ENCODE measurements around the gene TMEM200B.
"Not testable (repeated sequence)": the region's sequence is repeated elsewhere in the genome, so short reads cannot be mapped to it uniquely, and the experiment has no call there.

The TMEM200B gene

DNA sequence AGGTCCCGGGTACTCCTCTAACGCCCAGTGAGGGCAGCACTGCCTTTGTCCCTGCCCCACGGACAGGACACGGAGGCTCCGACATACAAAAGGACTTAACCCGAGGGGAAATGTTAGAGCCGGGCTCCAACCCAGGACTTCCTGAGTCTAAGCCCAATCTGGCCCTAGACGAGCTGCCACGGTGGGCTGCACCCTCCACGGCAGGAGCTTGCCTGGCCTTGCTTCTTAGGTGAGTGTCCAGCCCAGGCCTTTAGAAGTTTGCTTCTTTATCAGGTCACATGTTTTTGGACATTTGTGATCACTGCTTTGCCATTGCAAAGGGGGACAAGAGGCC lies 11.0 kb upstream of the TMEM200B start:
- DNase-seq (ENCODE audit: low read depth in 2 of 2): no peak

DNA sequence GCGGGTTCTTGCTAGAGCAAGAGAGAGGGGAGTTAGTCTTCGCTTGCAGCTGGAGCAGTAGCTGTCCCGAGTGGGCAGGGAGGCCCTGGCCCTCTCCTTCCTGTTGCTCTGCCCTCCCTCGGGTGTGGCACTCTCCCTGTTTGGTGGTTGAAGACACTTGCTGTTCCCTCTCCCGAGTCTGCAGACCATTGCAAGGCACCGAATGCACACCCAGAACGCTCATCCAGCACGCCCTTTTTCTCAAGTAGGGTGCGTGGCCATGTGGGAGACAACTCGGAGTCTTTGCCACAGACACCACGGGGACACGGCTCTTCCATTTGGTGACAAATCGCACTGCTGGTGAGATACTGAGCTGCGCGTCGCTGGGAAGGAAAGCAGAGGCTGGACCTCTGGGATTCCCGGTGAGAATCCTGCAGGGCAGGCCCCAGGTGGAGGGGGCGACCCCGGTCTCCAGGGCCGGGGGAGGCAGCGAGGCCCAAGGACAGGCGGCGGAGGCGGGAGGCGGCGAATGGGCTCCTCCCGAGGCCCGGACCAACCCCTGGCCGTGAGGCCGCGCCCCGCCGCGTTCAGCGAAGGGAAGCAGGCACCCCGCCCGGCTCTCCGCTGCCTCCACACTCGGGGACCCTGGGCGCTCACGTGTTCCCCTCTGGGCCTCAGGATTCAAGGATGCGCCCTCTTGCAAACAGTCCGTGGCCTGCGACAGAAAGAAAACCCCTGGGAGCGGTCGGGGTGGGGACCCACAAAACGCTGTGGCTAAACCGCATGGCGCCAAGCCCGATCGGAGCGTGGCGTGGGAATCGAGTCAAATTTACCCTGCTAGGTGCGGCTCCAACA lies 10.4 kb upstream of the TMEM200B start:
- DNase-seq (ENCODE audit: low read depth in 2 of 2): no peak

DNA sequence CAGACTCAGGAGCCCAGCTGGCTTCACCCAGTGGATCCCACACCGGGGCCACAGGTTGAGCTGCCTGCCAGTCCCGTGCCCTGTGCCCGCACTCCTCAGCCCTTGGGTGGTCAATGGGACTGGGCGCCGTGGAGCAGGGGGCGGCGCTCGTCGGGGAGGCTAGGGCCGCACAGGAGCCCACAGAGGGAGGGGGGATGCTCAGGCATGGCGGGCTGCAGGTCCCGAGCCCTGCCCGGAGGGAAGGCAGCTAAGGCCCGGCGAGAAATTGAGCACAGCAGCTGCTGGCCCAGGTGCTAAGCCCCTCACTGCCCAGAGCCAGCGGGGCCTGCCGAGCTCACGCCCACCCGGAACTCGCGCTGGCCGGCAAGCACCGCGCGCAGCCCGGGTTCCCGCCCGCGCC lies 7.4 kb upstream of the TMEM200B start:
- not testable (repeated sequence) for DNase-seq (ENCODE audit: low read depth in 2 of 2)

DNA sequence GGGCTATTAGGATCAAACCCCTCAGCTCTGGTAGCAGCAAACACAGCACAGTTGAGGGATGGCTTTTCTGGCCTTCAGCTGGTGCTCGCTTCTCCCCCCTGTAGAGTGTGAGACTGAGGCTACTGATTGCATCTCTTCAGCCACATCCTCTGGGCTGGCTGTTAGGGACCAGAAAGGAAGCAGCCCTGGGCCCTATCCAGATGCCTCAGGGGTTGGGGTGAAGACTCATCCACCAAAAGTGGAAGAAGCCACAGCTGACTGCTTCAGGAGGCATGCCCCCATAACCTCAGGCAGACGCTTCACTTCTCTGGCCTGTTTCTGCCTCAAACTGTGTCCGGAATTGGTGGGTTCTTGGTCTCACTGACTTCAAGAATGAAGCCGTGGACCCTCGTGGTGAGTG lies 6.2 kb upstream of the TMEM200B start:
- no peak for DNase-seq (ENCODE audit: low read depth in 2 of 2)

DNA sequence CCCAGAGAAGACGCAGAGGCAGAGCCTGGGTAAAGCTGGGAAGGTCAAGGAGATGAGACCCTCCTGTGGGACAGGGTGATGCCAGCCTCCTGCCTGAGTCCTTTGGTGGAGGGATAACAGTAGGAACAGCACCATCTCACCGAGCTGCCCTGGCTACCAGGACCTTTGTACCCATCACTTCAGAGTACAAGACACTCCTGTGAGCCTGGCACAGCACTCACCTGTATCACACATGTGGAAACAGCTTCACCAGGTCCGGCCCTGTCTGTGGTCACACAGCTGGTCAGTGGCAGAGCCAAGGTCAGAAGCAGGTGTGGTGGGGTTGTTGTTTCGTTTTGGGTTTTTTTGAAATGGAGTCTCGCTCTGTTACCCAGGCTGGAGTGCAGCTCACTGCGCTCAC lies 5.0 kb upstream of the TMEM200B start:
- no peak for DNase-seq (ENCODE audit: low read depth in 2 of 2)

DNA sequence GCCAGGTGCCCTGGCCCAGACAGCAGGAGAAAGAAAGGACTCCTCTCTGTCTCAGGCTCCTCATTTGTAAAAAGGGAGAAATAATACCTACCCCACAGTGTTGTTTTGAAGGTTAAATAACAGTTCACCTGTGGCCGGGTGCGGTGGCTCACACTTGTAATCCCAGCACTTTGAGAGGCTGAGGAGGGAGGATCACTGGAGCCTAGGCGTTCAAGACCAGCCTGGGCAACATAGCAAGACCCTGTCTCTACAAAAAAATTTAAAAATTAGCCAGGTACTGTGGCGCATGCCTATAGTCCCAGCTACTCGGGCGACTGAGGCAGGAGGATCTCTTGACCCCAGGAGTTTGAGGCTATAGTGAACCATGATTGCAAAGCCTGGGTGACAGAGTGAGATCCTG lies 2.5 kb upstream of the TMEM200B start:
- no peak for DNase-seq (ENCODE audit: low read depth in 2 of 2)

DNA sequence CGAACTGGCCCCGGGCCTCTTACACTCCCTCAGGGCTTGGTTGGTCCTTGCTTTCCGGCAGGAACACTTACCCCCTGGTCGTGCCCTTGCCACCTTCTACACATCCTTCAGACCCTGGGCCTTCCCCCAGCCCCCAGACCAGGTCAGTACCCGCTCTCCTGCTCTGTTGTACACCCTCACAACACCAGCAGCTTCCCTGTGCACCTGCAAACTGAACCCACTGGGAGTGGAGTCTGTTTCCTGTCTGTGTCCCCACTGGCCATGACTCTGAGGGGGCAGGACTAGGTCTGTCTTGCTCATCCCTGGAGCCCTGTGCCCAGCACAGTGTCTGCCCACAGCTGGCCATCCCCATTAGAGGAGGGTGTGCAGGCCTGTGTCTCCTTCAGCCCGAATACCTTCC lies 2.1 kb upstream of the TMEM200B start:
- no peak for DNase-seq (ENCODE audit: low read depth in 2 of 2)

DNA sequence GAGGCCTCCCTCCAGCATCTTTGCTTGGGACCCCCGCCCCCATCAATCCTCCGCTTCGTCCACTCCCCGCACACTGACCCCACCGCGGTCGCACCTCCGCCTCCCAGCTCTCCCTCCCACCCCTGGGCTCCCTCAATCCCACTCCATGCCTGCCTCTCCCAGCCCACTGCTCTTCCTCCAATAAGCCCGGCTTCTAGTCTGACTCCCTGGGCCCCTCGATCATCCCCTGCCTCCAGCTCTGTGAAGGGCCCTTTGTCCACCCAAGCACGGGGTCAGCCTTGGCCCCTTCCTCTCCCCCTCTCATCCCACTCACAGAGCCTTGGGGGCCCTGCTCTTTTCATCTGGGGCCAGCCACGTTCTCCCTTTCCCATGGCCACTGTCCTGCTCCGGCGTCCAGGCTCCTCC lies 1.5 kb upstream of the TMEM200B start:
- no peak for DNase-seq (ENCODE audit: low read depth in 2 of 2)

DNA sequence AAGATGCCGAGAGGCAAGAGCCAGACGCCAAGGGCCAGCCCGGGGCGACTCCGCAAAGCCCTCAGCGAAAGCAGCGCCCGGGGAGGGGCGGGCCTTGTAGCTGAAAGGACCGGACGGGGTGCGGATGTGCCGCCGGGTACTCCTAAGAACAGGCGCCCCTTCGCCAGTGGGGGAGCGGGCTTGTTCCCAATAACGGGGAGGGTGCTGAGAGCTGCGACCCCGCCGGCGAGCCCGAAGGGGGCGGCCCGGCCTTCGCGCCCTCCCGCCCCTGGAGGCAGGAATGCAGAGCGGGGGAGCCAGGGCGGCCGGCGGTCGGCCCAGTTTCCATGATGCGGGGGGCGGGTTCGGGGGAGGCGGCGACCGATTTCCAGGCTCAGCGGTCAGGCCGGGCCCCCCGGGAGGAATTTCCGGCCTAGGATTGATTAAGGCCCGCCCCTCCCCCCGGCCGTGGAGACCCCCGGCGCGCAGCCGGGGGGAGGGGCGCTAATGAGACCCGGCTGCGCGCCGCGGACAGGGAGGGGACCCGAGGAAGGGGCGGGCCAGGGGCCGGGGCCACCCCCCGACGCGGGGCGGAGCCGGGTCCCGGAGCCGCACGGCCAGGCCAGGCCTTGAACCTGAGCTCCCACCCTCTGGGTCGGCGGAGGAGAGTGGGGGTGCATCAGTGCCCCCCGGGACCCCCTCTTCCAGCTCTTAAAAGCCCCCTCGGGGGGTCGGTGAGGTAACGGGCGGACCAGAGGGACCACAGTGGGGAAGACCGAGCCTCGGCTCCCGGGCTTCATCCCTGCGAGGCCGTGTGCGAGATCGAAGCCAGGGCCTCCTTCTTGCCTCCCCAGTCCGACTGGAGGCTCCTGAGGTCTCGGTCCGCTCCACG lies 898 bp upstream of the TMEM200B start:
- DNase-seq (ENCODE audit: low read depth in 2 of 2): peak; percentile 73

DNA sequence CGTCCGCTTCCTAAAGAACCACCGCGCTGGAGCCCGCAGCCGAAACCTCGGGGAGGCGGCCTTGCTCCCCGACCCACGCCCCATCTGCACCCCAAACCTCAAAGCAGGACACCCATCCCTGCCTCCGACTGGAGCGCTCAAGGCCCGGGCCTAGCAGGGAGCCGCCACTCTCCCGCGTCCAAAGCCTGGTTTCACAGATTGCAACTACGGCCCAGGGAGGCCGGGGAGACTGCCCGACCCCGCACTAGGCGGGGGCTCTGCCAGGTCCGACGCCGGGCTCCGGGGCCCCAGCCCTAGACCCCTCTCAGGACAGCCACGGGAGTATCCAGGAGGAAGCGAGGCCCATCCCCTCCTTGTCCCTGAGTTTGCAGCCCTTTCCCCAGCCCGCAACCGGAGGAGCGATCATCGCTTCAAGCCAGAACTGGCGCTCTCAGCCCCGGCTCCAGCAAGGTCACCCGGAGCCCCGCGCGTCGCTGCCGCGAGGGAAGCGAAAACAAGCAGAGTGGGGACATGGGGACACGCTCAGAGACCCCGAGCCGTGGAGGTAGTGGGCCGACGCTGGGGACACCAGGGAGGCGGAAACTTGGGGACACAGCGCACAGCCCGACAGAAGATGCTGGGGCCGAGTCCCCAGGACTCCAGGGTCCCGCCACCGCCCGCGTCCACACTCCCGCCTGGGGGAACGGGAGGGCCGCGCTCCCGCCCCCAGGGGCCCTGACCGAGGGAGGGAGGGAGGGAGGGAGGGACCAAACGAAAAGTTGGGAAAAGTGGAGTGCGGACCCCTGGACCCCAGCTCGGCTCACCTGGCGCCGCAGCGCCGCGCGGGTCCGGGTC lies 433 bp downstream of the TMEM200B start:
- DNase-seq (ENCODE audit: low read depth in 2 of 2): no peak

DNA sequence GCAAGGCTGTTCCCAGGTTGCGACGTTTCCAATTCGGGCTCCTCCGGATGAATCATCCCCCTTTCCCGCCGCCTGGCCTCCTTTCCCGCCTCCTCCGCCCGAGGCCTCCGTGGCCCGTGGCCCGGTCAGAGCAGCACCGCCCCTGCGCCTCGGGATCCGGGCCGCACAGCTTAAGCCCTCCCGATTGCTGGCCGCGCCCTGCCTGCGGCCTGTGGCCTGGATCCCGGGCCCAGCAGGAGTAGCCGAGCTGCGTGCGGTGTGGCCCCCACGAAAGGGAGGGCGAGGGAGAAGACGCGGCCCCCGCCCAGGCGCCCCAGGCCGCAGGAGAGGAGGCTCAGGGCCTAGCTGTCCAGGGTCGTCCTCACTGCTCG lies 1.0 kb downstream of the TMEM200B start:
- DNase-seq (ENCODE audit: low read depth in 2 of 2): peak in 1 of 2 experiments; percentile 52

DNA sequence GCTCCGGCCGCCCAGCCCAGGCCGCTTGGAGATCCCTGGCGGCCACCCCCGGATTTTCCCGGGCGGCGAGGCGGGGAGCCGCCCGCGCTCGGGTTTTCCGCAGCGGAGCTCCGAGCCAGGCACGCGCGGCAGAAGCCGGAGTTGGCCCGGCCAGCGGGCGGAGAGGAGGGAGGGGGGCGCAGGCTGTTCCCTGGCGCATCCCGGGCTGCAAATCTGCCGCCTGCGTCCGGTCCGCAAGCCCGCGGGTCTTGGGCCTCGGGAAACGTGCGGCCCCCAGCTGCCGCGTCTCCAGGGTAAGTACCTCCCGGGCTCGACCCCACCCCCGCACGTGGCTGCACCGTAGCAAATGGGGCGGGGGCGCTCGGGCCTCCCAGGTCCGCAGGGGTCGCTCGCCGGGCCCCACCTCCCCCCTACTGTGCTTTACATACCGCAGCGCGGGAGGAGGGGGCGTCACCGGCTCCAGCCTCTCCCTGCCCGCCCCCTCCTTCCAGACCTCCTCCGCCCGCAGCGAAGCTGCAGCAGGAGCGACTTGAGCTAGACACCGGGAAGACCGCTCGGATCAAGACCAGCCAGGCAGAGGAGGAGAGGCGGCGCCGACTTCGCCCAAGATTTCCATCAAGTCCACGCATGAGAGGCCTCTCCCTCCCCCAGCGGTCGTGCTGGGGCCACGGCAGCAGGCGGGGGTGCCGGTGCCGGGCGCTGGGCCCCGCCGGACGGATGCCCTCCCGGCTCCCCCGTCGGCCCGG lies 1.6 kb downstream of the TMEM200B start:
- DNase-seq (ENCODE audit: low read depth in 2 of 2): no peak

DNA sequence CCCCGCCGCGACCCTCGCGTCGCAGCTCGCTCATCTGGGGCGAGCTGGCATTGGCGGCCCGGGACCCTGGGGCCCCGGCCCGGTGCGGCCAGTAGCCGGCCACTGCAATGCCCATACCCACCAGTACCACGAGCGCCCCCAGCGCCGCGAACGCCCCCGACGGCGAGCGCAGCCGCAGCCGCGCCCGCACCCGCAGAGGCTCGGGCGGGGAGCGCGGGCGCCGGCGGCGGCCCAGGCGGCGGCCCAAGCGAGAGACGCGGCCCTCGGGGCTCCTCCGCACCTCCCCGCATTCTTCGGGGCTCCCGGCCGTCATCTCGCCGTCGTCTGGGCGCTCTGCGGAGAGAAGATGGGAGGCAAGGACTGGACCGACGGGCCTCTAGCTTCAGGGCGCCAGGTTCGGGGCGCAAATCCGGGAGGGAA lies 2.2 kb downstream of the TMEM200B start:
- DNase-seq (ENCODE audit: low read depth in 2 of 2): no peak

DNA sequence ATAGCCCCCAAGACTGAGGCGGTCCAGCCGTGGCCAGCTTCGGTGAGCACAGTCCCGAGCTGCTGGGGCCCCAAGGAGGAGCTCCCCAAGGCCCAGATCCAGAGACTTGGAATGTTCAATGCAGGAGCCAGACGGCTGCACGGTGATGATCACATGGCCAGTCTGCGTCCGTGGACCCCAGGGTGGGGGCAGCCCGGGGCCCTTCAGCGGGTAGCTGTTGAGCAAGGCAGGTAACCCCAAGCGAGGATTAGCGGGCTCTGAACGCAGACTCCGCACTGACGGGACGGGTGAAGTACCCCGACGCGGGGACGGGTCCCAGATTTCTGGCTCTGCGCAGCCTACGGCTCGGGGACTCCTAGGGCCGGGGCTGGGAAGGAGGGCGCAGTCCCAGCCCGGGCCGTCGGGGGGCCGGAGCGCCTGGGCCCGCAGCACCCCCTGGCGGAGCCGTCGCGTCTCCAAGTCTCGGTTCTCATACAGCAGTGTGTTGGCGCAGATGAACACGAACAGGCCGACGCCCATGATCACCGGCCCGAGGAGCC lies 2.7 kb downstream of the TMEM200B start:
- no peak for DNase-seq (ENCODE audit: low read depth in 2 of 2)

DNA sequence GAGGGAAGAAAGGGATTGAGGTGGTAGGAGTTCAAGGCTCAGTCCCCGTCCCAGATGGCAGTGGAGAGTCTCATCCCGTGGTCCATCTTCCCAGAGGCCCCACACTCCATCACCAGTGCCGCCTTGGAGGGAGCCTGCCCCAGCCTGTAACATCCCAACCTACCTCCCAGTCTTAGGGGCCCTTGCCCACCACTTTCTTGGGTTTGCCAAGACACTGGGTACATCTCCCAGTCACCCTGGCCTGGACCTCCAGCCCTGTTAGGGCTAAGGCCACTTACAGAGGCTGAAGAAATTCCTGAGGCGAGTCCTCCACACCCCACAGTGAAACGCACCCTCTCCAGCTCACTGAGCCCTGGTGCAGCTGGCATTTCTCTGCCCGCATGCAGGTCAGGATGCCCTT lies 3.3 kb downstream of the TMEM200B start:
- no peak for DNase-seq (ENCODE audit: low read depth in 2 of 2)

DNA sequence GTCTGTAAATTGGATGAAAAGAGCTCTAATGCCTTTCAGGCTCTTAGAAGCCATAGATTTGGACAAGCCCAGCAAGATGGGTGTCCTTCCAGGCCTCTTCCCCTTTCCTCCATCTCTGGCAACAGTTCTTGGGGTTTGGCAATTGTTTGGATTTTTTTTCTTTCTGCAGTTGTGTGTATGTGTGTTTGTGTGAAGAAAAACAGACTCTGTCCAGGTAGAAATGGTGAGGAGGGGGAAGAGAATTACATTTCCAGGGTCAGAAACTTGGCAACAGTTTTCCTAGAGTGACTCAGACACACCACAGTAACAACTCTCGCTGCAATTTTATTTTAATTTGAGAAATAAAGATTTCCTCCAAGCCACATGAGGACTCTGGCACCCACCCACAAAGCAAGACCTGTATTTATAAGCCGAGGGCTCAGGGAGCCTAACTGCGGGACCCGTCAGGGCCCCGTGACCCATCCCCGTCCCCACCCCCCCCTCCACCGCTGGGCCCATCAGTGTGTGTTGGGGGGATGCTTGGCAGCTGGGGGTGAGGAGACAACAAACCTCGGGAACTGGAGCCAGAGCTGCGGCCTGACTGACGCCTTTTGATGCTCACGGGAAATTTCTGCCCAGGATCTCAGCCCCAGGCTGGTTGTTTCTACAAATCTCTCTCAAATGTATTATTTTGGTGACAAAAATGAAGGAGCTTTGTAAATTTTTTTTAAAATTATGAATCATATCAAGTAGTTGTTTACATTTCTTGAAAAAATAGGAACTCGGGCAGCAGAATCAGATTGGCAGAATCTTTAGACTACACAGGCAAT lies 4.4 kb downstream of the TMEM200B start:
- DNase-seq (ENCODE audit: low read depth in 2 of 2): no peak

DNA sequence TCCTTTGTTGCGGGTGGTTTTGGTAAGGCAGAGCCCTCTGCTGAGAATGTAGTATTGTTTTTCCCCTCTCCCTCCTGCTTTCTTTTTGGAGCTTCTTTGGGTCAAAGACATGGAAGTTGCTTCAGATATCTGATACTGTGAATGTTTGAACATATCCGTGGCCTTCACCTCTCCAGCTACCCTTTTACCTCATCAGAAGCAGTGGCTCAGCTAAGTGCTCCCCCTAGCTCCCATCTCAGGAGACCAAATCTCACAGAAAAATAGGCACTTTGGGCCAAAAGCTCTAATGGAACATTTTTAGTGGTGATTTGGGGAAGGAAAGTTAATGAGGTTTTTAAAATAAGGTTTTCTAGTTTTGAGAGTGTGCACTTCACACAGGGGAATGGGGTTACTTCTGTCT lies 6.3 kb downstream of the TMEM200B start:
- DNase-seq (ENCODE audit: low read depth in 2 of 2): no peak

DNA sequence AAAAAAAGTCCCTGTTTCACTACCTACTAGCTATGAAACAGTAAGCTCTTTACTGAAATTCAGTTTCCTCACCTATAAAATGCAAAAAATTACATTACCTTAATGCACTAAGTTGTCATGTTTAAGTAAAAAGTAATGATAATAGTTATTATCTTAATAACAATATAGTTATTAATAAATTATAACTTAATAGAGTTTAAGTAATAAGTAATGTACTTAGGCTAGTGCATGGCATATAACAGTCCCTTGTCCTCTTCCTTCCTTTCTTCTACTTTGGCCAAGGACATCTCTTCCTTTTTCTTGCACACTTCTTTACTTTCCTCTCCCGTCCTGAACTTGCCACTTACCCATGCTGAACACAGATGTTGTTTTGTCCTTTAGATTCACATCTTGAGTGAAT lies 9.0 kb downstream of the TMEM200B start:
- DNase-seq (ENCODE audit: low read depth in 2 of 2): no peak

DNA sequence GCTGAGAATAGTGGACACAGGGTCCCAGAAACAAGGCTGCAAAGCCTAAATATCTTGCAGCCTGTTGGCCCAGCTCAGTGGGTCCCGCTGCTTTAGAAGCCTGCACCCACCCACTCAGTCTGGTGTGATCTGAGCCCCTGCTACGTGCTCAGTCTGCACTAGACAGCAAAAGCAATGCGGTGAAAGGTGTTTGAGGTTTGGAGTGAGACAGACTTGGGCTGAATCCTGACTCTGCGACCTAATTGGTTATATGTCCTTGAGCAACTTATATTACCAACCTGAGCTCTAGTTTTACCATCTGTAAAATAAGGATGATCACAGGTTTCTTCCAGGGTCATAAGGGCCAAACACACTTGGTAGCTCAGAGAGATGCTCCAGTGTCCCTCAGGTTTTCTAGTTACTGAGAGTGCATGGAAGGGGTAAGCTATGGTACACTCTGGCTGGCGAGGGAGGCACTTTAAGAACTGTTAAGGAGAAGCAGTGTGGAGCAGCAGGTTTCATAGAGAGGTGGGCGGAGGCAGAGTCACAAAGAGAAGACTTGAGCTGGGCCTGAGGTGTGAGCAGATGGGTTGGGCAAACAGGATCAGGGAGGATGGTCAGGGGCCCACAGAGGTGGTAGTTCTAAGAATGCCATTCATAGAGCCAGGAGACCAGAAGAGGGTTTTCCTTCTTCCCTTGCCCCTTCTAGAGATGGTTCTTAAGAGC lies 10.1 kb downstream of the TMEM200B start:
- DNase-seq (ENCODE audit: low read depth in 2 of 2): no peak

Measured in fibroblast of skin of left quadriceps (primary cell).